Stimulated activated CD8-positive, alpha-beta memory T cell treated with anti-CD3 and anti-CD28 coated beads, Interleukin-7, amount 100 ng/mL, for 4 hours (primary cell): ENCODE results near the gene IPO5.

Experiments
- DNase-seq, 2 donors: peaks; one replicate each; pipeline ENCODE4 v3.0.0-alpha.2; 2020; ENCODE audit warnings: low read depth in 2 of 2

Gene IPO5

GRCh38 chr13:97953376-97953970 lies at the start of gene IPO5:
TSS of gene IPO5 (plus strand) at chr13:97953675. CDS start at chr13:97976697, 23,022 bp downstream.
- DNase-seq = no peak

GRCh38 chr13:97904059-97904458 lies 49.4 kb upstream of the IPO5 start:
- DNase-seq = no peak

- DNase-seq = no peak
These were observed 48.0 kb upstream of the IPO5 start for GRCh38 chr13:97905517-97905916.

GRCh38 chr13:97911311-97912138 lies 42.0 kb upstream of the IPO5 start:
- DNase-seq = no peak

GRCh38 chr13:97912139-97912535 lies 41.3 kb upstream of the IPO5 start:
- no peak for DNase-seq

- no peak for DNase-seq
These were observed 40.3 kb upstream of the IPO5 start for GRCh38 chr13:97913206-97913605.

GRCh38 chr13:97914540-97914939 lies 38.9 kb upstream of the IPO5 start:
- DNase-seq = no peak

GRCh38 chr13:97921176-97921816 lies 32.2 kb upstream of the IPO5 start:
- DNase-seq = no peak

- DNase-seq = no peak
These were observed 25.2 kb upstream of the IPO5 start for GRCh38 chr13:97928301-97928700.

- no peak for DNase-seq
These were observed 21.4 kb upstream of the IPO5 start for GRCh38 chr13:97932036-97932435.

GRCh38 chr13:97932647-97933046 lies 20.8 kb upstream of the IPO5 start:
- DNase-seq = no peak

GRCh38 chr13:97933776-97934175 lies 19.7 kb upstream of the IPO5 start:
- no peak for DNase-seq

GRCh38 chr13:97934590-97934989 lies 18.9 kb upstream of the IPO5 start:
- DNase-seq = no peak

GRCh38 chr13:97935071-97935470 lies 18.4 kb upstream of the IPO5 start:
- DNase-seq = no peak

GRCh38 chr13:97936036-97936435 lies 17.4 kb upstream of the IPO5 start:
- no peak for DNase-seq

- no peak for DNase-seq
These were observed 14.6 kb upstream of the IPO5 start for GRCh38 chr13:97938706-97939475.

GRCh38 chr13:97944396-97945029 lies 9.0 kb upstream of the IPO5 start:
- no peak for DNase-seq

GRCh38 chr13:97945342-97945741 lies 8.1 kb upstream of the IPO5 start:
- no peak for DNase-seq

- no peak for DNase-seq
These were observed 7.6 kb upstream of the IPO5 start for GRCh38 chr13:97945792-97946419.

GRCh38 chr13:97946951-97947588 lies 6.4 kb upstream of the IPO5 start:
- no peak for DNase-seq

- DNase-seq = no peak
These were observed 5.4 kb upstream of the IPO5 start for GRCh38 chr13:97948041-97948440.
